Lung microvascular endothelial cell (primary cell): ENCODE data around the gene SLC1A6. TPM values are rescaled to one million over a fixed set of nuclear protein-coding genes. Genes with fewer than 3 reads are reported as not detected.
"Not testable (repeated sequence)": the region's sequence is repeated elsewhere in the genome, so short reads cannot be mapped to it uniquely, and the experiment has no call there.

Experiments used
- DNase-seq, 2 donors: peaks; one replicate each; pipeline versions ENCODE4 v3.0.0 to v3.0.0-alpha.2; 2010; ENCODE audit warnings: low read depth in 2 of 2
- total RNA-seq: library from RNA; depleted of rRNA; stranded (reverse); fragments of >200 nt; gene quantifications from 2 replicates; pipeline ENCODE4 v1.2.1, GENCODE V29; 2014

Gene SLC1A6
- total RNA-seq, 1 donor from 2014 or later: not detected

GRCh38 chr19:14957464-14957863 is 22.2 kb downstream of the SLC1A6 start:
- no peak for DNase-seq

GRCh38 chr19:14954071-14954655 is 25.5 kb downstream of the SLC1A6 start:
- no peak for DNase-seq

GRCh38 chr19:14952767-14953166 is 26.9 kb downstream of the SLC1A6 start:
- DNase-seq: no peak

- no peak for DNase-seq
These were observed 29.2 kb downstream of the SLC1A6 start for GRCh38 chr19:14950421-14950820.

GRCh38 chr19:14949876-14950275 is 29.8 kb downstream of the SLC1A6 start:
- DNase-seq: no peak

GRCh38 chr19:14949413-14949812 is 30.3 kb downstream of the SLC1A6 start:
- DNase-seq: not testable (repeated sequence)

- DNase-seq: no peak
These were observed 35.2 kb downstream of the SLC1A6 start for GRCh38 chr19:14944456-14944855.

- no peak for DNase-seq
These were observed 36.1 kb downstream of the SLC1A6 start for GRCh38 chr19:14943601-14944000.

- no peak for DNase-seq
These were observed 38.5 kb downstream of the SLC1A6 start, which contains the start of gene OR7C2 for GRCh38 chr19:14941189-14941588. TSS of gene OR7C2 (plus strand) at chr19:14941489. CDS start at chr19:14941489, 0 bp downstream.

GRCh38 chr19:14940266-14940665 is 39.4 kb downstream of the SLC1A6 start:
- no peak for DNase-seq

GRCh38 chr19:14933506-14933905 is 46.2 kb downstream of the SLC1A6 start:
- no peak for DNase-seq

GRCh38 chr19:14916848-14917247 is 62.8 kb downstream of the SLC1A6 start:
- DNase-seq: no peak

- DNase-seq: no peak
These were observed 64.5 kb downstream of the SLC1A6 start for GRCh38 chr19:14915116-14915515.

- DNase-seq: no peak
These were observed 73.0 kb downstream of the SLC1A6 start for GRCh38 chr19:14906711-14907110.

- no peak for DNase-seq
These were observed 77.9 kb downstream of the SLC1A6 start for GRCh38 chr19:14901675-14902260.

Other genes starting within 250 kb of the SLC1A6 start
- gene ADGRE2, start 201.3 kb downstream of the SLC1A6 start, total RNA-seq: under 0.01 and 0.60 TPM in 2 replicates
- gene OR7A5, start 144.7 kb downstream of the SLC1A6 start, total RNA-seq: not detected in 2 replicates
- not detected in 2 replicates for gene OR7C1, start 144.7 kb downstream of the SLC1A6 start, total RNA-seq
- not detected in 2 replicates for gene OR7A10, start 130.9 kb downstream of the SLC1A6 start, total RNA-seq
- not detected in 2 replicates for gene OR7A17, start 93.7 kb downstream of the SLC1A6 start, total RNA-seq
- not detected in 2 replicates for gene OR7C2, start 38.4 kb downstream of the SLC1A6 start, total RNA-seq
- not detected in 2 replicates for gene CASP14, start 69.6 kb upstream of the SLC1A6 start, total RNA-seq
- gene OR1I1, start 102.3 kb upstream of the SLC1A6 start, total RNA-seq: not detected in 2 replicates
- gene SYDE1, start 127.5 kb upstream of the SLC1A6 start, total RNA-seq: 8.3 and 14.3 TPM in 2 replicates
- gene NOTCH3, start 221.1 kb upstream of the SLC1A6 start, total RNA-seq: 0.20 and 0.65 TPM in 2 replicates